NCI-H187 (cell line): ENCODE measurements around the gene GPR161.
"Not testable (repeated sequence)": the region's sequence is repeated elsewhere in the genome, so short reads cannot be mapped to it uniquely, and the experiment has no call there.

Experiments
- DNase-seq, 2 experiments: peaks; one replicate each; lab custom pipeline; 2025; lab: John Stamatoyannopoulos, UW

Gene GPR161

GRCh38 chr1:168088511-168089325 is 48.0 kb downstream of the GPR161 start:
- DNase-seq, result no peak

GRCh38 chr1:168087696-168088095 is 49.0 kb downstream of the GPR161 start:
- no peak for DNase-seq

GRCh38 chr1:168086438-168086837 is 50.3 kb downstream of the GPR161 start:
- DNase-seq, result no peak

GRCh38 chr1:168085401-168085872 is 51.3 kb downstream of the GPR161 start:
- DNase-seq, result no peak

- peak; percentile 23 to 53 for DNase-seq
Measured at GRCh38 chr1:168084396-168085231, 52.1 kb downstream of the GPR161 start.

- DNase-seq, result no peak
Measured at GRCh38 chr1:168083456-168084325, 53.0 kb downstream of the GPR161 start.

GRCh38 chr1:168082008-168082876 is 54.5 kb downstream of the GPR161 start:
- peak; percentile 61 to 73 for DNase-seq

GRCh38 chr1:168081373-168082007 is 55.2 kb downstream of the GPR161 start:
- DNase-seq, result no peak

GRCh38 chr1:168079761-168080160 is 57.0 kb downstream of the GPR161 start:
- DNase-seq, result no peak

GRCh38 chr1:168069384-168069783 is 67.3 kb downstream of the GPR161 start:
- DNase-seq, result no peak

GRCh38 chr1:168065506-168065905 is 71.2 kb downstream of the GPR161 start:
- no peak for DNase-seq

- no peak for DNase-seq
Measured at GRCh38 chr1:168064216-168064615, 72.5 kb downstream of the GPR161 start.

GRCh38 chr1:168057921-168058320 is 78.8 kb downstream of the GPR161 start:
- no peak for DNase-seq

- DNase-seq, result no peak
Measured at GRCh38 chr1:168057355-168057754, 79.4 kb downstream of the GPR161 start.

- not testable (repeated sequence) for DNase-seq
Measured at GRCh38 chr1:168056152-168056551, 80.6 kb downstream of the GPR161 start.

GRCh38 chr1:168054117-168054516 is 82.6 kb downstream of the GPR161 start:
- no peak for DNase-seq

- no peak for DNase-seq
Measured at GRCh38 chr1:168053681-168054080, 83.0 kb downstream of the GPR161 start.

GRCh38 chr1:168050880-168051279 is 85.8 kb downstream of the GPR161 start:
- no peak for DNase-seq

GRCh38 chr1:168050307-168050706 is 86.4 kb downstream of the GPR161 start:
- no peak for DNase-seq

GRCh38 chr1:168045311-168045710 is 91.4 kb downstream of the GPR161 start:
- DNase-seq, result no peak
